ENCODE results near the gene LLCFC1. TPM values are rescaled to one million over a fixed set of nuclear protein-coding genes. Genes with fewer than 3 reads are reported as not detected.

Gene LLCFC1
- total and polyA plus RNA-seq, 2 experiments from 2014 or later, result not detected

DNA sequence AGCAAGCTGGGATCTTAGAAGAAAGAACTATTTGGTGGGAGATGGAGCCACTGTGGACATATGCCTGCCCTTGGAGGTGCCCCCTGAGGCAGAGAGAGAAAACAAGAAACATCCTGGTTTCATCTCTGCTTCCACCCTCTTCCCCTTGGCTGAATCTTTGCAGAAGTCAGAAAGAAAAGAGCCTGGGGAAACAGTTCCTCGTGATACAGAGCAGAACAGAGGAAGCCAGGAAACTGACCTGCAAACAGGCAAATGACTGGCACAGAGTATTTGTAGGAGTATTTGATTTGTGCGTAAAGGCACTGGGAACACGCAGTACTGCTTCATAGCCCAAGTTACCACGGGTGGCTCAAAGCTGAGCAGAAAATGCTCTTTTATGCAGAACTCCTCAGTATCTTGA, 29.9 kb downstream of the LLCFC1 start:
- H2AFZ ChIP-seq, result no peak overlapping the region
- no peaks in the 10 kb centered on the region for H3K4me1 ChIP-seq (ENCODE audit: insufficient read depth)
- no peaks in the 10 kb centered on the region for H4K20me1 ChIP-seq (replicated peaks; ENCODE audit: insufficient read depth)
- no peaks in the 10 kb centered on the region for H3K36me3 ChIP-seq (ENCODE audit: insufficient read depth)
- Mint-ChIP-seq H3K4me1 (no peaks in the 10 kb centered on the region), H3K9me3 (no peaks in the 10 kb centered on the region), H3K27ac (no peak overlapping the region), H3K4me3 (no peak overlapping the region), H3K36me3 (ENCODE audit: low read depth) (no peaks in the 10 kb centered on the region), H3K27me3 (ENCODE audit: insufficient read depth, low read depth, poor library complexity) (peaks cover 4% of the 10 kb centered on the region)
- H3K27ac ChIP-seq (ENCODE audit: low read depth), result no peak overlapping the region
- DNase-seq (ENCODE audit: low spot score), result no peak
- H3K27me3 ChIP-seq (ENCODE audit: insufficient read depth), result no peaks in the 10 kb centered on the region
- H3K4me3 ChIP-seq, result no peak overlapping the region
- 0 out of 2 replicates have a peak, but pooled peaks cover 4% of the 10 kb centered on the region for H3K9me2 ChIP-seq (ENCODE audit: insufficient read depth)
- H3K79me2 ChIP-seq (replicated peaks; ENCODE audit: insufficient read depth), result no peaks in the 10 kb centered on the region
- H3F3A ChIP-seq (replicated peaks; ENCODE audit: low read depth), result no peaks in the 10 kb centered on the region
- H3K4me2 ChIP-seq, result no peak overlapping the region
- ATAC-seq, result no peak
- TF ChIP-seq, protein P1, sequence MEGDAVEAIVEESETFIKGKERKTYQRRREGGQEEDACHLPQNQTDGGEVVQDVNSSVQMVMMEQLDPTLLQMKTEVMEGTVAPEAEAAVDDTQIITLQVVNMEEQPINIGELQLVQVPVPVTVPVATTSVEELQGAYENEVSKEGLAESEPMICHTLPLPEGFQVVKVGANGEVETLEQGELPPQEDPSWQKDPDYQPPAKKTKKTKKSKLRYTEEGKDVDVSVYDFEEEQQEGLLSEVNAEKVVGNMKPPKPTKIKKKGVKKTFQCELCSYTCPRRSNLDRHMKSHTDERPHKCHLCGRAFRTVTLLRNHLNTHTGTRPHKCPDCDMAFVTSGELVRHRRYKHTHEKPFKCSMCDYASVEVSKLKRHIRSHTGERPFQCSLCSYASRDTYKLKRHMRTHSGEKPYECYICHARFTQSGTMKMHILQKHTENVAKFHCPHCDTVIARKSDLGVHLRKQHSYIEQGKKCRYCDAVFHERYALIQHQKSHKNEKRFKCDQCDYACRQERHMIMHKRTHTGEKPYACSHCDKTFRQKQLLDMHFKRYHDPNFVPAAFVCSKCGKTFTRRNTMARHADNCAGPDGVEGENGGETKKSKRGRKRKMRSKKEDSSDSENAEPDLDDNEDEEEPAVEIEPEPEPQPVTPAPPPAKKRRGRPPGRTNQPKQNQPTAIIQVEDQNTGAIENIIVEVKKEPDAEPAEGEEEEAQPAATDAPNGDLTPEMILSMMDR (conservative IDR thresholded peaks at IDR 0.05; ENCODE audit: low read depth in 2 of 2), result no peak
- no peak for TF ChIP-seq ZNF462 (CRISPR knock-in tag; IDR thresholded peaks at IDR 0.05)
- TF ChIP-seq, protein P2, sequence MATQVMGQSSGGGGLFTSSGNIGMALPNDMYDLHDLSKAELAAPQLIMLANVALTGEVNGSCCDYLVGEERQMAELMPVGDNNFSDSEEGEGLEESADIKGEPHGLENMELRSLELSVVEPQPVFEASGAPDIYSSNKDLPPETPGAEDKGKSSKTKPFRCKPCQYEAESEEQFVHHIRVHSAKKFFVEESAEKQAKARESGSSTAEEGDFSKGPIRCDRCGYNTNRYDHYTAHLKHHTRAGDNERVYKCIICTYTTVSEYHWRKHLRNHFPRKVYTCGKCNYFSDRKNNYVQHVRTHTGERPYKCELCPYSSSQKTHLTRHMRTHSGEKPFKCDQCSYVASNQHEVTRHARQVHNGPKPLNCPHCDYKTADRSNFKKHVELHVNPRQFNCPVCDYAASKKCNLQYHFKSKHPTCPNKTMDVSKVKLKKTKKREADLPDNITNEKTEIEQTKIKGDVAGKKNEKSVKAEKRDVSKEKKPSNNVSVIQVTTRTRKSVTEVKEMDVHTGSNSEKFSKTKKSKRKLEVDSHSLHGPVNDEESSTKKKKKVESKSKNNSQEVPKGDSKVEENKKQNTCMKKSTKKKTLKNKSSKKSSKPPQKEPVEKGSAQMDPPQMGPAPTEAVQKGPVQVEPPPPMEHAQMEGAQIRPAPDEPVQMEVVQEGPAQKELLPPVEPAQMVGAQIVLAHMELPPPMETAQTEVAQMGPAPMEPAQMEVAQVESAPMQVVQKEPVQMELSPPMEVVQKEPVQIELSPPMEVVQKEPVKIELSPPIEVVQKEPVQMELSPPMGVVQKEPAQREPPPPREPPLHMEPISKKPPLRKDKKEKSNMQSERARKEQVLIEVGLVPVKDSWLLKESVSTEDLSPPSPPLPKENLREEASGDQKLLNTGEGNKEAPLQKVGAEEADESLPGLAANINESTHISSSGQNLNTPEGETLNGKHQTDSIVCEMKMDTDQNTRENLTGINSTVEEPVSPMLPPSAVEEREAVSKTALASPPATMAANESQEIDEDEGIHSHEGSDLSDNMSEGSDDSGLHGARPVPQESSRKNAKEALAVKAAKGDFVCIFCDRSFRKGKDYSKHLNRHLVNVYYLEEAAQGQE (IDR thresholded peaks at IDR 0.05; ENCODE audit: unreplicated experiment), result no peak
- TF ChIP-seq EZH2 (IDR thresholded peaks at IDR 0.05; ENCODE audit: low read depth, unreplicated experiment), result no peak

Data from GM23338 (cell line).